ENCODE data around the gene NFIL3.

DNA sequence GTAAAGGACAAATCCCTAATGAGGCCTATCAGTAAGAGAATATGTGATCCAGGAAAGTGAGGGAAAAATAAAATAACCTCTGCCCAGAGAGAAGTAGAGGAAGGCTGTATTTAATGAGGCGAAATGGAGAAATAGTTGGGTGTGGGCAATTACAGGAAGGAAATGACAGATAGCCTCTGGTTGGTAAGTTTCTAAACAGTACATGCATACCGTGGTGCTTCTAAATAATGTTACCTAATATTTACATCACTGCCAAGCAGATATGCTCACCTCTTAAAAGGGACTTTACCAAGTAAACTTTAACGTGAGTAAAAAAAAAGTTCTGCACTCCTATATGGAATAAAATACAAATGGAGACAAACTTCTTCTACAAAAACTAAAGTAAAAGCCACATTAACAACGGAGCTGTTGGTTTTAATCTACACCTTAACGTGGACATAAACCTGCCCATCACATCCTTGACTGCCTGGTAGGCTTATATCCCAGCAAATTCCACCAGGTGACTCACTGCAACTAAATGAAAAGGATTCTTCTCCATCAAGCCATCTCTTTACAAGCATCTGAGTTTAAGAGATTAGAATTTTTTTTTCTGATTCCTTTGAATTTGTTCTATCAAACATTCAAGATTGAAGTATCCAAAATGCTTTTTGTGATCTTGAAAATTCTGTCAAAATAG, 12.4 kb downstream of the NFIL3 start:
- TF ChIP-seq, protein P1, sequence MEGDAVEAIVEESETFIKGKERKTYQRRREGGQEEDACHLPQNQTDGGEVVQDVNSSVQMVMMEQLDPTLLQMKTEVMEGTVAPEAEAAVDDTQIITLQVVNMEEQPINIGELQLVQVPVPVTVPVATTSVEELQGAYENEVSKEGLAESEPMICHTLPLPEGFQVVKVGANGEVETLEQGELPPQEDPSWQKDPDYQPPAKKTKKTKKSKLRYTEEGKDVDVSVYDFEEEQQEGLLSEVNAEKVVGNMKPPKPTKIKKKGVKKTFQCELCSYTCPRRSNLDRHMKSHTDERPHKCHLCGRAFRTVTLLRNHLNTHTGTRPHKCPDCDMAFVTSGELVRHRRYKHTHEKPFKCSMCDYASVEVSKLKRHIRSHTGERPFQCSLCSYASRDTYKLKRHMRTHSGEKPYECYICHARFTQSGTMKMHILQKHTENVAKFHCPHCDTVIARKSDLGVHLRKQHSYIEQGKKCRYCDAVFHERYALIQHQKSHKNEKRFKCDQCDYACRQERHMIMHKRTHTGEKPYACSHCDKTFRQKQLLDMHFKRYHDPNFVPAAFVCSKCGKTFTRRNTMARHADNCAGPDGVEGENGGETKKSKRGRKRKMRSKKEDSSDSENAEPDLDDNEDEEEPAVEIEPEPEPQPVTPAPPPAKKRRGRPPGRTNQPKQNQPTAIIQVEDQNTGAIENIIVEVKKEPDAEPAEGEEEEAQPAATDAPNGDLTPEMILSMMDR (IDR thresholded peaks at IDR 0.05) = no peak
- TF ChIP-seq EP300 (IDR thresholded peaks at IDR 0.05; ENCODE audit: low read depth) = no peak
